Fibroblast of lung (primary cell): ENCODE data around the gene LAMB3.

Experiments used
- EZH2 ChIP-seq: IDR thresholded peaks from 2 replicates; pipeline ENCODE4 v1.5.1; 2012; ENCODE audit warnings: low read length, control low read depth, mild to moderate bottlenecking; ENCODE audit errors: missing control alignments
- TF ChIP-seq, protein P1 (sequence below), 2 donors: IDR thresholded peaks in 1 of 2; conservative IDR thresholded peaks in 1 of 2; 1 replicate in 1 of 2; 2 replicates in 1 of 2; pipeline ENCODE4 v1.5.1; 2011 to 2012; ENCODE audit warnings: low read length in 2 of 2, control low read depth in 1 of 2, inconsistent platforms in 1 of 2, low read depth in 1 of 2, mild to moderate bottlenecking in 1 of 2

DNA sequence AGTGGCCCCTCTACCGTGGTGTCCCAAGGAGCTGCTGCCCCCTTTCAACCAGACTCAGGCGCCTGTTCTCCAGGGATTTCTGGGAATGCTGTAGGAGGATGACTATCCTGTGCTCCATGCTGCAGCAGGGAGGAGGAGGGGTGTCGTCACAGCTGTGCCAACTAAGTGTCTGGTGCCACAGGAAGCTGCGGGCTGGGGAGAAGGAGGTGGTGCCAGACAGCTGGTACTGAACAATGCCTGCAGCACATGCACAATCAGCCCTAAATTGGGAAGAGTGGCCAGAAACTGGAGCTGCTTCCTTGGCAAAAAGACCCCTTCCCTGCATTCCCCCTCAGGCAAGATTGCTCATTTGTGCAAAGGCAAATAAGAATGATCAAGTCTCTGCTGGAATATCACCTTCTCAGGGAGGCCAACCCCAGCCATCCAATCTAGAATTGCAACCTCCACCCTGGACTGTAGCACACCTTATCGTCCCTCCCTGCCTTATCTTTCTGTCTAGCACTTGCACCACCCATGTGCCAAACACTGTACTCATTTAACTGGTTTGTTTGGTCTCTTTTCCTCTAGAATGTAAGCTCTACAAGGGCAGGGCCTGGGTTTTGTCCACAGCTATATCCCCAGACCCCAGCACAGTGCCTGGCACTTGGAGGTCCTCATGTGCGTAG lies 33.3 kb downstream of the LAMB3 start:
- TF ChIP-seq, protein P1, sequence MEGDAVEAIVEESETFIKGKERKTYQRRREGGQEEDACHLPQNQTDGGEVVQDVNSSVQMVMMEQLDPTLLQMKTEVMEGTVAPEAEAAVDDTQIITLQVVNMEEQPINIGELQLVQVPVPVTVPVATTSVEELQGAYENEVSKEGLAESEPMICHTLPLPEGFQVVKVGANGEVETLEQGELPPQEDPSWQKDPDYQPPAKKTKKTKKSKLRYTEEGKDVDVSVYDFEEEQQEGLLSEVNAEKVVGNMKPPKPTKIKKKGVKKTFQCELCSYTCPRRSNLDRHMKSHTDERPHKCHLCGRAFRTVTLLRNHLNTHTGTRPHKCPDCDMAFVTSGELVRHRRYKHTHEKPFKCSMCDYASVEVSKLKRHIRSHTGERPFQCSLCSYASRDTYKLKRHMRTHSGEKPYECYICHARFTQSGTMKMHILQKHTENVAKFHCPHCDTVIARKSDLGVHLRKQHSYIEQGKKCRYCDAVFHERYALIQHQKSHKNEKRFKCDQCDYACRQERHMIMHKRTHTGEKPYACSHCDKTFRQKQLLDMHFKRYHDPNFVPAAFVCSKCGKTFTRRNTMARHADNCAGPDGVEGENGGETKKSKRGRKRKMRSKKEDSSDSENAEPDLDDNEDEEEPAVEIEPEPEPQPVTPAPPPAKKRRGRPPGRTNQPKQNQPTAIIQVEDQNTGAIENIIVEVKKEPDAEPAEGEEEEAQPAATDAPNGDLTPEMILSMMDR (conservative IDR thresholded peaks at IDR 0.05 in 1 of 2, IDR thresholded peaks at IDR 0.05 in 1 of 2; ENCODE audit: low read depth in 1 of 2, low read length in 2 of 2): no peak
- TF ChIP-seq EZH2: no peak
